ENCODE results near the gene FAM171A2.
A peak's percentile ranks its signal among the peaks of the same experiment; 100 is the strongest.

FAM171A2 gene

DNA sequence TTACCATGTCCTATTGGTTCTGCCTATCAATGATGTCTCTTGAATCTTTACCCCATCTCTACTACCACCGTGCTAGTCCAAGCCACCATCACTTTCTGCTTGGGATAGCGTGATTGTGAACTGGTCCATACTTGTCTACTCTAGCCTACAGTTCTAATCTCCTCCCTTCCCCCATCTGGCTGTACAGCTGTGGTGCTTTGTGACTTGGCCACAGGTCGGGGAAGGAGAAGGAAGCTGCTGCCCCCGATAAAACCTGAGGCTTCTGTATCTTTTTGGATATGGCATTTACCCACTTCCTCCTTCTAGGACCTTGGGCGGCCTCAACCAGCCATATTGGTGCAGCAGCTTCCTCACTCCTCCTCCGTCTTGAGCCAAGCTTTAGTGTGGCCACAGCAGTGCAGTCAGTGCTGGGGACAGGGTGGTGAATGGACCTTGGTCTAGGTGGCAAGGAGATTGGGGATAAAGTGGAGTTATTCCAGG lies 26.1 kb upstream of the FAM171A2 start:
- H3K27ac ChIP-seq (replicated peaks), result peak overlapping the region; percentile 61
- DNase-seq (ENCODE audit: low read depth in 1 of 2, low spot score in 1 of 2), result peak; percentile 66 to 85
- no peak overlapping the region for H3K4me3 ChIP-seq (replicated peaks; ENCODE audit: insufficient read depth, low read length)
- TF ChIP-seq POLR2AphosphoS5 (IDR thresholded peaks at IDR 0.05; ENCODE audit: low read depth) (peak; percentile 39; the same call in 1 of the 2 replicates), SPI1 (IDR thresholded peaks at IDR 0.05; ENCODE audit: borderline replicate concordance, low read depth) (peak; percentile 96), CTCF (IDR thresholded peaks at IDR 0.05; ENCODE audit: insufficient read depth, low read length) (no peak), GABPA (IDR thresholded peaks at IDR 0.05; ENCODE audit: low read depth) (peak; percentile 53)
- TF ChIP-seq, protein P1, sequence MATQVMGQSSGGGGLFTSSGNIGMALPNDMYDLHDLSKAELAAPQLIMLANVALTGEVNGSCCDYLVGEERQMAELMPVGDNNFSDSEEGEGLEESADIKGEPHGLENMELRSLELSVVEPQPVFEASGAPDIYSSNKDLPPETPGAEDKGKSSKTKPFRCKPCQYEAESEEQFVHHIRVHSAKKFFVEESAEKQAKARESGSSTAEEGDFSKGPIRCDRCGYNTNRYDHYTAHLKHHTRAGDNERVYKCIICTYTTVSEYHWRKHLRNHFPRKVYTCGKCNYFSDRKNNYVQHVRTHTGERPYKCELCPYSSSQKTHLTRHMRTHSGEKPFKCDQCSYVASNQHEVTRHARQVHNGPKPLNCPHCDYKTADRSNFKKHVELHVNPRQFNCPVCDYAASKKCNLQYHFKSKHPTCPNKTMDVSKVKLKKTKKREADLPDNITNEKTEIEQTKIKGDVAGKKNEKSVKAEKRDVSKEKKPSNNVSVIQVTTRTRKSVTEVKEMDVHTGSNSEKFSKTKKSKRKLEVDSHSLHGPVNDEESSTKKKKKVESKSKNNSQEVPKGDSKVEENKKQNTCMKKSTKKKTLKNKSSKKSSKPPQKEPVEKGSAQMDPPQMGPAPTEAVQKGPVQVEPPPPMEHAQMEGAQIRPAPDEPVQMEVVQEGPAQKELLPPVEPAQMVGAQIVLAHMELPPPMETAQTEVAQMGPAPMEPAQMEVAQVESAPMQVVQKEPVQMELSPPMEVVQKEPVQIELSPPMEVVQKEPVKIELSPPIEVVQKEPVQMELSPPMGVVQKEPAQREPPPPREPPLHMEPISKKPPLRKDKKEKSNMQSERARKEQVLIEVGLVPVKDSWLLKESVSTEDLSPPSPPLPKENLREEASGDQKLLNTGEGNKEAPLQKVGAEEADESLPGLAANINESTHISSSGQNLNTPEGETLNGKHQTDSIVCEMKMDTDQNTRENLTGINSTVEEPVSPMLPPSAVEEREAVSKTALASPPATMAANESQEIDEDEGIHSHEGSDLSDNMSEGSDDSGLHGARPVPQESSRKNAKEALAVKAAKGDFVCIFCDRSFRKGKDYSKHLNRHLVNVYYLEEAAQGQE (IDR thresholded peaks at IDR 0.05; ENCODE audit: insufficient replicate concordance, low read depth), result no peak
- H3K27me3 ChIP-seq (ENCODE audit: insufficient read depth, poor library complexity, severe bottlenecking), result no peaks in the 10 kb centered on the region

- DNase-seq (ENCODE audit: low read depth in 1 of 2, low spot score in 1 of 2), result no peak
- Histone ChIP-seq H3K4me3 (replicated peaks; ENCODE audit: insufficient read depth, low read length) (no peak within 1 kb of the TSS), H3K27me3 (ENCODE audit: insufficient read depth, poor library complexity, severe bottlenecking) (no peaks in the 10 kb centered on the region), H3K27ac (replicated peaks) (peak within 1 kb of the TSS; percentile 61)
- TF ChIP-seq POLR2AphosphoS5 (IDR thresholded peaks at IDR 0.05; ENCODE audit: low read depth) (no peak), SPI1 (IDR thresholded peaks at IDR 0.05; ENCODE audit: borderline replicate concordance, low read depth) (no peak), CTCF (IDR thresholded peaks at IDR 0.05; ENCODE audit: insufficient read depth, low read length) (no peak), GABPA (IDR thresholded peaks at IDR 0.05; ENCODE audit: low read depth) (no peak)
- TF ChIP-seq, protein P1 (IDR thresholded peaks at IDR 0.05; ENCODE audit: insufficient replicate concordance, low read depth), result no peak
Observed at GRCh38 chr17:44389281-44389680, 25.6 kb upstream of the FAM171A2 start, which contains the start of gene ITGA2B. TSS of gene ITGA2B (minus strand) at chr17:44389649. CDS start at chr17:44389473, 176 bp downstream.

DNA sequence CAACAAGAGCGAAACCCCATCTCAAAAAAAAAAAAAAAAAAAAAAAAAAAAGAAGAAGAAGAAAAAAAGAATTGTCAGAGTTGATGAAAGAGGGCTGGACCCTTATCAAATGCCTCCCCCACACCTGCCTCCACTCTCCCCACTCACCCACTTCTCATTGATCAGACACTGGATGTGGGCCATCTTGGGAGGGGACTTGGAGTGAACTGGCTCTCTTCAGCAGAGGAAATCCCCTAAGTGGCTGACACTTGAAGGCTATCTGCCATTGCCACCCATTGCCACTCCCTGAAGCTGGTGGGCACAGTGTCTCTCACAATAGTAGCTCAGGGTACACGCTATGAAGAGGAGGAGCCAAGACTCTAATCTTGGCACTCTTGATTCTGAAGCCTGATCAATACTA lies 24.2 kb upstream of the FAM171A2 start:
- Histone ChIP-seq H3K27me3 (ENCODE audit: insufficient read depth, poor library complexity, severe bottlenecking) (no peaks in the 10 kb centered on the region), H3K4me3 (replicated peaks; ENCODE audit: insufficient read depth, low read length) (no peak overlapping the region), H3K27ac (replicated peaks) (0 out of 2 replicates have a peak overlapping the region, but pooled peaks have one; percentile 37)
- DNase-seq (ENCODE audit: low read depth in 1 of 2, low spot score in 1 of 2), result peak in 1 of 2 experiments; percentile 18
- TF ChIP-seq, protein P1 (IDR thresholded peaks at IDR 0.05; ENCODE audit: insufficient replicate concordance, low read depth), result no peak
- TF ChIP-seq CTCF (IDR thresholded peaks at IDR 0.05; ENCODE audit: insufficient read depth, low read length) (no peak), POLR2AphosphoS5 (IDR thresholded peaks at IDR 0.05; ENCODE audit: low read depth) (no peak), GABPA (IDR thresholded peaks at IDR 0.05; ENCODE audit: low read depth) (no peak), SPI1 (IDR thresholded peaks at IDR 0.05; ENCODE audit: borderline replicate concordance, low read depth) (no peak)
